PC-9 (cell line): ENCODE results near the gene SMARCA4. TPM values are rescaled to one million over a fixed set of nuclear protein-coding genes. Genes with fewer than 3 reads are reported as not detected.

ENCODE experiments used
- BruUV-seq: library from RNA; stranded (reverse); fragments of 400-500 nt; replicated peaks from 2 replicates; lab custom pipeline; 2021; lab: Mats Ljungman, UMichigan
- CTCF ChIA-PET: fragments of 300-600 bp; sonication (Branson Sonifier 250); formaldehyde crosslinking; loops from one replicate; lab custom pipeline; 2022; ENCODE audit warnings: antibody characterized with exemption; lab: Charles Lee
- POLR2A ChIA-PET: fragments of 300-600 bp; sonication (Branson Sonifier 250); formaldehyde crosslinking; loops from one replicate; lab custom pipeline; 2022; ENCODE audit warnings: antibody characterized with exemption; ENCODE audit not compliant: unreplicated experiment; lab: Charles Lee
- DNase-seq, 2 experiments: peaks; one replicate each; pipeline versions ENCODE4 v3.0.0 to v3.0.0-alpha.2; 2015 to 2022; ENCODE audit warnings: mixed read lengths in 1 of 2
- H2AFZ ChIP-seq: fragments of 200-600 bp; sonication (generic); 2 replicates; pipeline ENCODE4 v1.8.1; 2017; ENCODE audit warnings: antibody characterized with exemption
- H3F3A ChIP-seq: fragments of 200-600 bp; sonication (generic); 2 replicates; pipeline ENCODE4 v1.8.1; 2017; ENCODE audit warnings: antibody characterized with exemption, mild to moderate bottlenecking, low read depth; ENCODE audit not compliant: insufficient read depth
- H3K27ac ChIP-seq: fragments of 200-600 bp; sonication (generic); 2 replicates; pipeline ENCODE4 v1.6.1; 2016; ENCODE audit warnings: mixed run types
- H3K27me3 ChIP-seq: fragments of 200-600 bp; sonication (generic); 2 replicates; pipeline ENCODE4 v1.6.1; 2016; ENCODE audit warnings: low read depth, mixed run types; ENCODE audit not compliant: insufficient read depth
- H3K36me3 ChIP-seq: fragments of 200-600 bp; sonication (generic); 2 replicates; pipeline ENCODE4 v1.6.1; 2016; ENCODE audit warnings: low read depth, mixed run types
- H3K4me1 ChIP-seq: fragments of 200-600 bp; sonication (generic); replicated peaks from 2 replicates; pipeline ENCODE4 v1.6.1; 2016; ENCODE audit warnings: mixed run types; ENCODE audit not compliant: insufficient read depth
- H3K4me2 ChIP-seq: fragments of 200-600 bp; sonication (generic); 2 replicates; pipeline ENCODE4 v1.6.1; 2017; ENCODE audit warnings: mixed run types
- H3K4me3 ChIP-seq: fragments of 200-600 bp; sonication (generic); 2 replicates; pipeline ENCODE4 v1.6.1; 2016; ENCODE audit warnings: mixed run types
- H3K79me2 ChIP-seq: fragments of 200-600 bp; sonication (generic); 2 replicates; pipeline ENCODE4 v1.6.1; 2017; ENCODE audit warnings: low read depth, mixed run types
- H3K9me2 ChIP-seq: fragments of 200-600 bp; sonication (generic); 2 replicates; pipeline ENCODE4 v1.8.1; 2017; ENCODE audit warnings: mild to moderate bottlenecking; ENCODE audit not compliant: insufficient read depth
- H3K9me3 ChIP-seq: fragments of 200-600 bp; sonication (generic); 2 replicates; pipeline ENCODE4 v1.8.1; 2016; ENCODE audit warnings: low read depth; ENCODE audit not compliant: insufficient read depth
- H4K20me1 ChIP-seq: fragments of 200-600 bp; sonication (generic); 2 replicates; pipeline ENCODE4 v1.8.1; 2017; ENCODE audit not compliant: insufficient read depth
- CTCF ChIP-seq: fragments of 200-600 bp; sonication (generic); conservative IDR thresholded peaks from 2 replicates; pipeline ENCODE4 v1.6.1; 2017; ENCODE audit warnings: mixed run types, antibody characterized with exemption, mild to moderate bottlenecking, moderate library complexity
- EZH2 ChIP-seq: fragments of 200-600 bp; sonication (generic); IDR thresholded peaks from 2 replicates; pipeline ENCODE4 v1.8.0; 2017; ENCODE audit warnings: antibody characterized with exemption, low read depth
- intact Hi-C: fragments of 100-400 bp; cut with micrococcal nuclease; formaldehyde crosslinking; loops from one replicate; pipeline ENCODE4 v1.10.0; 2022; ENCODE audit not compliant: unreplicated experiment
- total RNA-seq: library from RNA; stranded (reverse); gene quantifications from 2 replicates; pipeline ENCODE4 v1.2.3, GENCODE V29; 2021

Gene SMARCA4
- total RNA-seq, 1 experiment from 2014 or later = 136 TPM

DNA sequence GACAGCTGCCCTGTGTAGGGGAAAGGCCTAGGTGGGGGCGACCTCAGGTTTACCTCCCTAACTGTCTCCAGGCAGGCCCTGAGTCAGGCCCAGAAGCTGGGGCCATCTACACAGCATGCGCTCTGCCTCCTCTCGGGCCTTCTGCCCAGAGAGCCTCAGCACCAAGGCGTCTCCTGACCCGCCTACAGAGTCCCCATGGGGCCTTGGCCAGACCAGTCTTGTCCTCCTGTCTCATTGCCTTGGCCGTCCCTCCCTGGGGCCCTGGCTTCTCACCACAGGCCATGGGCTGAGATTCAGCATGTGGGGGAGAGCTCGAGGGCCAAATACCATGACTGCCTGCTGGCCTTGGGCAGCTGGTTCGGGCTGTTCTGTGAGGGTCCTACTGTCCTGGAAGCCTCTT is 59.0 kb downstream of the SMARCA4 start:
- Histone ChIP-seq H3K9me3 (no peaks in the 10 kb centered on the region), H3K79me2 (no peaks in the 10 kb centered on the region), H3K27ac (no peak overlapping the region), H3K4me3 (no peak overlapping the region), H4K20me1 (no peaks in the 10 kb centered on the region), H3K4me2 (no peak overlapping the region), H3F3A (peaks cover 9% of the 10 kb centered on the region; the same call in 1 of the 2 replicates), H3K9me2 (no peaks in the 10 kb centered on the region), H2AFZ (no peak overlapping the region), H3K27me3 (no peaks in the 10 kb centered on the region), H3K36me3 (peaks cover 44% of the 10 kb centered on the region), H3K4me1 (no peaks in the 10 kb centered on the region)
- DNase-seq = no peak
- POLR2A ChIA-PET = interaction anchor here (0.6 kb wide), 1 partner anchor 1421 kb away, joined by 5 read pairs; the partner anchor contains the start of gene ZNF443
- BruUV-seq = no TSS peak
- TF ChIP-seq CTCF (no peak), EZH2 (no peak)
- intact Hi-C loops = no loop called here
- CTCF ChIA-PET = interaction anchor here (0.5 kb wide), 1 partner anchor 273 kb away, joined by 3 read pairs; no protein-coding TSS in a partner anchor

GRCh38 chr19:11020423-11020822 is 59.6 kb downstream of the SMARCA4 start:
- Histone ChIP-seq H3K4me1 (no peaks in the 10 kb centered on the region), H3K4me2 (no peak overlapping the region), H3K4me3 (no peak overlapping the region), H3K9me2 (no peaks in the 10 kb centered on the region), H3K79me2 (no peaks in the 10 kb centered on the region), H3K36me3 (peaks cover 39% of the 10 kb centered on the region), H3K27me3 (no peaks in the 10 kb centered on the region), H3K9me3 (no peaks in the 10 kb centered on the region), H2AFZ (no peak overlapping the region), H3F3A (peaks cover 5% of the 10 kb centered on the region; the same call in 1 of the 2 replicates), H4K20me1 (no peaks in the 10 kb centered on the region), H3K27ac (no peak overlapping the region)
- TF ChIP-seq EZH2 (no peak), CTCF (no peak)
- DNase-seq = no peak
- no TSS peak for BruUV-seq
- CTCF ChIA-PET = no interaction called here
- POLR2A ChIA-PET = interaction anchor here (0.6 kb wide), 1 partner anchor 1420 kb away, joined by 5 read pairs; the partner anchor contains the start of gene ZNF443
- intact Hi-C loops = no loop called here

DNA sequence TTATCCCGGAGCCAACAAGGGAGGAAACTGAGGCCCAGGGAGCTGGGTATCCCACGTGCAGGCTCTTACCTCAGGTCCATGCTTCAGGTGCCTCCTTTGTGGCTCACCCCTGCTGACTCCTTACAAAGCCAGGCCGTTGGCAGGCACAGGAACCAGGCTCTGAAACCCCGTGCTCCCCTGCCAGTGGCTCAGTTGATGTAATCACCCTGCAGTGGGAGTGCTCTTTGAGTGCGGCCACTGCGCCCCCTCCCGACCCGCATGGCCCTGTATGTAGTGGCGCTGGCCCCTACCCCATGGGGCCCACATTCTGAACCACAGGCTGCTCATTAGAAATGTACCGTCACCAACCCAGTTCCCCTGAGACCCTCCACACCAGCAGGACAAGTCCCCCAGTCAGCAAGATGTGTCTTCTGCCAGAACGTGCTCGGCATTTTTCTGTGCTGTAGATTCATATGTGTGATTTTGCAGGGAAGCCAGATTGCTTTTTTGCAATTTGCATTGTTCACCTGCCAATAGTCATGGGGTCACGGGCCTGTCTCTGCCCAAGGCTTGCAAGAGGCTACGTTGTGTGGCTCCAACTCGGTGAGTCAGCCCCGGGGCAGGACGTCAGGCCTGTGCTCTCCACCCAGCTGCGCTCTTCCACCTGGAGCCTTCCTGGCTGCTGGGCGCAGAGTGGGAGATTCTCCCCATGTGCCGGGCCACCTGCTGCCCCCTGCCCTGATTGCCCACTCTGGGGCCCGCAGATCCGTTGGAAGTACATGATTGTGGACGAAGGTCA is 60.3 kb downstream of the SMARCA4 start:
- CTCF ChIA-PET = no interaction called here

More for the DNA sequence above, 60.3 kb downstream of the SMARCA4 start:
- Histone ChIP-seq H3K4me3 (no peak overlapping the region), H3K79me2 (no peaks in the 10 kb centered on the region), H3K9me2 (no peaks in the 10 kb centered on the region), H3K27ac (no peak overlapping the region), H3K4me1 (no peaks in the 10 kb centered on the region), H3K4me2 (no peak overlapping the region), H3F3A (0 out of 2 replicates have a peak, but pooled peaks cover 3% of the 10 kb centered on the region), H3K27me3 (no peaks in the 10 kb centered on the region), H4K20me1 (no peaks in the 10 kb centered on the region), H3K9me3 (no peaks in the 10 kb centered on the region), H2AFZ (no peak overlapping the region), H3K36me3 (peaks cover 32% of the 10 kb centered on the region)
- TF ChIP-seq EZH2 = no peak
- TF ChIP-seq CTCF = no peak
- DNase-seq = no peak
- BruUV-seq = no TSS peak
- POLR2A ChIA-PET = no interaction called here
- intact Hi-C loops = no loop called here
